OCI-LY1 (cell line): ENCODE measurements around the gene MAP2K6.

Source experiments
- H2AFZ ChIP-seq: fragments of 200-600 bp; sonication (generic), shearing (Covaris generic); 2 replicates; pipeline ENCODE4 v1.6.0; 2014; ENCODE audit warnings: antibody characterized with exemption, mild to moderate bottlenecking, low read length
- H3F3A ChIP-seq: fragments of 200-600 bp; sonication (generic), shearing (Covaris generic); 2 replicates; pipeline ENCODE4 v1.6.0; 2014; ENCODE audit warnings: mild to moderate bottlenecking, antibody characterized with exemption, low read length, moderate library complexity; ENCODE audit not compliant: insufficient read depth
- H3K27ac ChIP-seq: fragments of 200-600 bp; sonication (generic); 2 replicates; pipeline ENCODE4 v1.5.1; 2014; ENCODE audit warnings: low read length, mixed run types, mild to moderate bottlenecking, low read depth; ENCODE audit not compliant: poor library complexity, severe bottlenecking
- H3K27me3 ChIP-seq: fragments of 200-600 bp; sonication (generic); 2 replicates; pipeline ENCODE4 v1.6.0; 2014; ENCODE audit warnings: antibody characterized with exemption, mild to moderate bottlenecking, low read length, moderate library complexity; ENCODE audit not compliant: insufficient read depth
- H3K36me3 ChIP-seq: fragments of 200-600 bp; sonication (generic); 2 replicates; pipeline ENCODE4 v1.6.1; 2014; ENCODE audit warnings: mild to moderate bottlenecking, antibody characterized with exemption, low read length, moderate library complexity, mixed read lengths; ENCODE audit not compliant: insufficient read depth
- H3K4me1 ChIP-seq: fragments of 200-600 bp; sonication (generic); 2 replicates; pipeline ENCODE4 v1.5.1; 2014; ENCODE audit warnings: mild to moderate bottlenecking, low read length, moderate library complexity; ENCODE audit not compliant: insufficient read depth, severe bottlenecking
- H3K4me2 ChIP-seq: fragments of 200-600 bp; sonication (generic), shearing (Covaris generic); 2 replicates; pipeline ENCODE4 v1.6.1; 2014; ENCODE audit warnings: low read length
- H3K4me3 ChIP-seq: fragments of 200-600 bp; sonication (generic); 2 replicates; pipeline ENCODE4 v1.5.1; 2014; ENCODE audit warnings: low read length, low read depth, mild to moderate bottlenecking, mixed read lengths; ENCODE audit not compliant: poor library complexity, severe bottlenecking
- H3K79me2 ChIP-seq: fragments of 200-600 bp; shearing (Covaris generic); 2 replicates; pipeline ENCODE4 v1.6.1; 2016; ENCODE audit warnings: mixed run types, low read length, mixed read lengths; ENCODE audit not compliant: insufficient read depth
- H3K9ac ChIP-seq: fragments of 200-600 bp; sonication (generic), shearing (Covaris generic); 2 replicates; pipeline ENCODE4 v1.6.1; 2014; ENCODE audit warnings: mild to moderate bottlenecking, low read length, mixed read lengths
- H3K9me2 ChIP-seq: fragments of 200-600 bp; sonication (generic), shearing (Covaris generic); 2 replicates; pipeline ENCODE4 v1.6.1; 2014; ENCODE audit warnings: low read depth, mild to moderate bottlenecking, low read length, mixed read lengths
- H3K9me3 ChIP-seq: fragments of 200-600 bp; shearing (Covaris generic); 2 replicates; pipeline ENCODE4 v1.6.1; 2014; ENCODE audit warnings: low read length, mixed read lengths
- H4K20me1 ChIP-seq: fragments of 200-600 bp; sonication (generic), shearing (Covaris generic); 2 replicates; pipeline ENCODE4 v1.6.0; 2016; ENCODE audit warnings: mild to moderate bottlenecking, low read length; ENCODE audit not compliant: insufficient read depth
- EZH2 ChIP-seq: fragments of 200-600 bp; sonication (generic), shearing (Covaris generic); IDR thresholded peaks from 2 replicates; pipeline ENCODE4 v1.8.0; 2017; ENCODE audit warnings: borderline replicate concordance, mixed run types, mild to moderate bottlenecking, antibody characterized with exemption, low read length, moderate library complexity, mixed read lengths
- TF ChIP-seq, protein P1 (sequence below): fragments of 200-600 bp; sonication (generic), shearing (Covaris generic); IDR thresholded peaks from 2 replicates; pipeline ENCODE4 v1.5.1; 2017; ENCODE audit warnings: mild to moderate bottlenecking, antibody characterized with exemption, low read length, moderate library complexity, mixed read lengths

Gene MAP2K6

DNA sequence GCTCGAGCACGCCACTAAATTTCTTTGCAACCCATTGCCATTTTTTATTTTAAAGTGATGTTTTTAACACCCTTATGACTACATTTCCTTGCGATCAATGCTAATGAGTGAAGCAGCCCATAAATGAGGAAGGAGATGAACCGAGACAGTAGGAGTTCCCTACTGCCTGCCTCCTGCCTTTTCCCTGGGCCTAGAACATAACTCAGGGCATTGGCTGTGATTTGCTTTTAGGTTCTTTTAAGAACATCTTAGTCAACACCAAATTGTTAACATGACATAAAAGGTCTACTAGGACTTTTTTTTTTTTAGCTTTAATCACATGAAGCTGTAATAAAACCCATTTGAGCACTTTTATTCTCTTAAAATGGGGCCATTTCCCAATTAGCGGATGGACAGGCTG lies 81.3 kb downstream of the MAP2K6 start:
- Histone ChIP-seq H3K27me3 (no peaks in the 10 kb centered on the region), H3F3A (no peaks in the 10 kb centered on the region), H3K9me2 (no peaks in the 10 kb centered on the region), H3K79me2 (no peaks in the 10 kb centered on the region), H3K27ac (no peak overlapping the region), H3K9ac (no peak overlapping the region), H3K4me2 (no peak overlapping the region), H3K4me3 (no peak overlapping the region), H3K9me3 (no peaks in the 10 kb centered on the region), H2AFZ (no peak overlapping the region), H3K4me1 (peaks cover 3% of the 10 kb centered on the region), H3K36me3 (no peaks in the 10 kb centered on the region), H4K20me1 (no peaks in the 10 kb centered on the region)
- no peak for TF ChIP-seq EZH2
- TF ChIP-seq, protein P1, sequence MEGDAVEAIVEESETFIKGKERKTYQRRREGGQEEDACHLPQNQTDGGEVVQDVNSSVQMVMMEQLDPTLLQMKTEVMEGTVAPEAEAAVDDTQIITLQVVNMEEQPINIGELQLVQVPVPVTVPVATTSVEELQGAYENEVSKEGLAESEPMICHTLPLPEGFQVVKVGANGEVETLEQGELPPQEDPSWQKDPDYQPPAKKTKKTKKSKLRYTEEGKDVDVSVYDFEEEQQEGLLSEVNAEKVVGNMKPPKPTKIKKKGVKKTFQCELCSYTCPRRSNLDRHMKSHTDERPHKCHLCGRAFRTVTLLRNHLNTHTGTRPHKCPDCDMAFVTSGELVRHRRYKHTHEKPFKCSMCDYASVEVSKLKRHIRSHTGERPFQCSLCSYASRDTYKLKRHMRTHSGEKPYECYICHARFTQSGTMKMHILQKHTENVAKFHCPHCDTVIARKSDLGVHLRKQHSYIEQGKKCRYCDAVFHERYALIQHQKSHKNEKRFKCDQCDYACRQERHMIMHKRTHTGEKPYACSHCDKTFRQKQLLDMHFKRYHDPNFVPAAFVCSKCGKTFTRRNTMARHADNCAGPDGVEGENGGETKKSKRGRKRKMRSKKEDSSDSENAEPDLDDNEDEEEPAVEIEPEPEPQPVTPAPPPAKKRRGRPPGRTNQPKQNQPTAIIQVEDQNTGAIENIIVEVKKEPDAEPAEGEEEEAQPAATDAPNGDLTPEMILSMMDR: no peak

DNA sequence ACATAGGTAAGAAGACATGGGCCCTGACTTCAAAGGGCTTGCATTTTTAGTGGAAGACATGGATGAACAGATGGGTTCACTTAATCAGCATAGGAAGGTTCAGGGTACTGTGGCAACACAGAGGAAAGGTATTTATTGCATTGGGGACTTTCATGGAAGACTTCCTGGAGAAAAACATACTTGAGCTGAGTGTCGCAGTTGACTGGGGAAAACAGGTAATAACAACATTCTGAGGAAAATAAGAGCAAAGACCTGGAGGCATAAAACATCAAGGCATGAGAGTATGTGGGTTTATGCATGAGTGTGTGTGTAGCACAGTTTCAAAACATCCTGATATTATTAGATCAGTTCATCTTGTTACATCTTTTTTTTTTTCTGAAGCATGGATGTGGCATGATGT lies 82.7 kb downstream of the MAP2K6 start:
- Histone ChIP-seq H3F3A (no peaks in the 10 kb centered on the region), H3K4me3 (no peak overlapping the region), H3K27me3 (no peaks in the 10 kb centered on the region), H4K20me1 (no peaks in the 10 kb centered on the region), H2AFZ (no peak overlapping the region), H3K9me3 (no peaks in the 10 kb centered on the region), H3K4me2 (no peak overlapping the region), H3K27ac (no peak overlapping the region), H3K4me1 (peaks cover 16% of the 10 kb centered on the region), H3K79me2 (no peaks in the 10 kb centered on the region), H3K36me3 (no peaks in the 10 kb centered on the region), H3K9me2 (no peaks in the 10 kb centered on the region), H3K9ac (no peak overlapping the region)
- TF ChIP-seq EZH2: no peak
- TF ChIP-seq, protein P1: no peak

DNA sequence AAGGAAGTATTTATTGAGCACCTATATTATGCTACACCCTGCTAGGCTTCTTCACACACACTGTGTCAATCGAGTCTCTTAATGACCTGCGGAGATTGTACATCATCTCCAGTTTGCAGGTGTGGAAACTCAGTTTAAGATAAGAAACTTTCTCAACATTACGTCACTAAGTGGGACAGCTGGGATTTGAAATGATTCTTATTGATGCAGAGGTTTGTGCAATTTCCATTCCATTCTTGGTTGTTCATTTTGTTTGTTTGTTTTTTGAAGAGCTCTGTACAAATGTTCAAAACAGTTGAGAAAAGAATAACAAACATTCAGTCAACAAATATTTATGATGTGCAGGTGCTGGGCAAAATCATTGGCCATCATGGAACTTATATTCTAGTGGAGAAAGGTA lies 84.8 kb downstream of the MAP2K6 start:
- Histone ChIP-seq H3K4me2 (no peak overlapping the region), H3K4me3 (no peak overlapping the region), H3K27me3 (no peaks in the 10 kb centered on the region), H3K9me2 (no peaks in the 10 kb centered on the region), H4K20me1 (no peaks in the 10 kb centered on the region), H3K9me3 (no peaks in the 10 kb centered on the region), H3F3A (no peaks in the 10 kb centered on the region), H3K36me3 (no peaks in the 10 kb centered on the region), H3K9ac (no peak overlapping the region), H2AFZ (no peak overlapping the region), H3K79me2 (no peaks in the 10 kb centered on the region), H3K4me1 (peaks cover 38% of the 10 kb centered on the region), H3K27ac (no peak overlapping the region)
- TF ChIP-seq, protein P1: no peak
- TF ChIP-seq EZH2: no peak
